ENCODE results near the gene CDH23.

CDH23 gene

DNA sequence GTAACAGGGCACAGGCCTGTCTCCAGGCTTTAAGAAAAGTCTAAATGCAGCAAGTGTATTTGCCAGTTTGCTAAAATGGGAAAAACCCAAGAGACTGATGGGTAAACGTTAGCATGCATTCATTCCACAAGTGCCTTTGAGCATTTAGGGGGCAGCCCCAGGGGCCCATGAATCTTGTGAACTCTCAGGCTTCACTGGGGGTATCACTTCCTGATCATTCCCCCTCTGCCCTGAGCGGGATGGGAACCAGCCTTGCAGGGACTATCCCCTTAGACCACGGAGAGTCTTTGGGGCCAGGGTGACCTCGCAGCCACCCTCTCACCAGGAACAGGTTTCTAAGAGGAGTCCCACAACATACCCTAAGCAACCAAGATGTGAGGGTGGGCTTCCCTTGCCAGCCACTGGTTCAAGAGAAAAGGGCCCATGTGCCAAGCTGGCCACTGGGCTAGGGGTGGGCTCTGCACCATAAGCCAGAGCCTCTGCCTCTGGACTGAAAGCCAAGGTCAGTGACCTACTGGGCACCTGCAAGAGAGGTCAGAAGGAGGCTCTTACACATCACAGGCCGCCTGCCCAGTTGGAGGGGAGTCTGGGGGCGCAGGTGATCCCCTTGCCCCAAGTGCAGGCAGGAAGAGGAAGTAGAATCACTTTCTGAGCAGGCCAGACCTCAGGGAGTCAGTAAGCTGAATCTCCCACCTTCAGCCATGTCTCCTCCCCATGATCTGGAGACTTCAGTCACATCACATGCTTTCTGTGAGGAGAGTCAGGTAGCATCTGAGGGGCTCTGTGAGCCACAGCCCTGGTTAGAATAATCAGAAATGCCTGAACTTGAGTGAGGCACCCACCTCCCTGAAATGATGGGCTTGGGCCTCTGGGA lies 247.8 kb downstream of the CDH23 start:
- no peak for DNase-seq

GRCh38 chr10:71645185-71645584 lies 248.5 kb downstream of the CDH23 start:
- no peak for DNase-seq

DNA sequence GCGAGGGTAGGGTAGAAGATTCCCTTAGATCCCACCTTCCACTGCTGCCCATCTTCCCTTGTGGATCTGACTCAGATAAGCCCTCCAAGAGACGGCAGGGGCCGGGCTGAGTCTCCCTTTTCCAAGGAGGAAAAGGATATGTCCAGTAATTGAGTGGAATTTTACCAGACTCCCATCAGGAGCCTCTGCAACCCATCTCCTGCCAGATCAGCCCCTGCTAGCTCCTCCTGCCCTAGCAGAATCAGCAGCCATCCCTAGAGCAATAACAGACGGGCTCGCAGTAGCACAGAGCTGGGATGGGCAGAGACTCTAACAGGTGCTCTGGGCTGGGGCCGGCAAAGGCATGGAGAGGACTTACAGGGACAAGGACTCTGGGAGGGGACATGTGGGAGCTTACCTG lies 249.3 kb downstream of the CDH23 start:
- no peak for DNase-seq

- DNase-seq = no peak
These were observed 250.0 kb downstream of the CDH23 start for GRCh38 chr10:71646592-71647292.

- no peak for DNase-seq
These were observed 251.0 kb downstream of the CDH23 start for GRCh38 chr10:71647526-71648253.

GRCh38 chr10:71648254-71648932 lies 251.7 kb downstream of the CDH23 start:
- no peak for DNase-seq

GRCh38 chr10:71648933-71649320 lies 252.2 kb downstream of the CDH23 start:
- DNase-seq = no peak

GRCh38 chr10:71649631-71650030 lies 252.9 kb downstream of the CDH23 start:
- DNase-seq = no peak

DNA sequence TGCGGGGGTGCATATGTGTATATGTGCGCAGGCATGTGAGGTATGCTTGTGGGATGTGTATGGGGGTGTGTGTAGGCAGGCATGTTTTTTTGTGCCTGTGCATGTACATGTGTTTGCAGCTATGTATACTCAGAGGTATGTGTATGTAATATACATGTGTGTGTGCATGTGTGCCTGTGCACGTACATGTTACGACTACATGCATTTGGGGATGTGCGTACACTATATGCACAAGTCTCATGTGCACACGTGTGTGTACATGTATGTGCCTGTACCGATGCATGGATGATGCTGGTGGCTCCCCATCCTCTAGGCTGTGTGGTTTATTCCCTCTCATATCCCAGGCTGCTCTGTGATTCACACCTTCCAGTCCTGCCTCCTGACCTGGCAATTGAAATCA lies 253.7 kb downstream of the CDH23 start:
- DNase-seq = no peak

GRCh38 chr10:71651428-71651827 lies 254.7 kb downstream of the CDH23 start:
- no peak for DNase-seq

DNA sequence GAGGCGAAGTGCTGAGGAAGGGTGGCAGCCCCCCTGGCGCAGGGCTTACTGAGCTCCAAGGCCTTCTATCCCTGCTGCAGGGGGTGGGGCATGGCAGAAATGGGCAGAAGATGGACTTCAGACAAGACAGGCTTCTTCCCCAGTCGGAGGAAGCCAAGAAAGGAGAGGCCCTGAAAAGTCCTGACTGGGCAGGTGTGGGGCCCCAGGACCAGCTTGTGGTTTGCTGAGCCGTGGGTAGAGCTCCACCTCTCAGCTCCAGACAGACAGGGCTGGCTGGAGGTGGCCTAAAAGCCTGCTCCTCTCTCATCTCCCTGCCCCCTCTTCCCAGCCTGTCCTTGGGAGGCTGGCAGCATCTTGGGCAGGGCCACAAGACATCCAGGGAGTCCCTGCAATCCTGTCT lies 255.2 kb downstream of the CDH23 start:
- no peak for DNase-seq

GRCh38 chr10:71653044-71653443 lies 256.3 kb downstream of the CDH23 start:
- no peak for DNase-seq

- DNase-seq = no peak
These were observed 259.5 kb downstream of the CDH23 start for GRCh38 chr10:71656220-71656619.

DNA sequence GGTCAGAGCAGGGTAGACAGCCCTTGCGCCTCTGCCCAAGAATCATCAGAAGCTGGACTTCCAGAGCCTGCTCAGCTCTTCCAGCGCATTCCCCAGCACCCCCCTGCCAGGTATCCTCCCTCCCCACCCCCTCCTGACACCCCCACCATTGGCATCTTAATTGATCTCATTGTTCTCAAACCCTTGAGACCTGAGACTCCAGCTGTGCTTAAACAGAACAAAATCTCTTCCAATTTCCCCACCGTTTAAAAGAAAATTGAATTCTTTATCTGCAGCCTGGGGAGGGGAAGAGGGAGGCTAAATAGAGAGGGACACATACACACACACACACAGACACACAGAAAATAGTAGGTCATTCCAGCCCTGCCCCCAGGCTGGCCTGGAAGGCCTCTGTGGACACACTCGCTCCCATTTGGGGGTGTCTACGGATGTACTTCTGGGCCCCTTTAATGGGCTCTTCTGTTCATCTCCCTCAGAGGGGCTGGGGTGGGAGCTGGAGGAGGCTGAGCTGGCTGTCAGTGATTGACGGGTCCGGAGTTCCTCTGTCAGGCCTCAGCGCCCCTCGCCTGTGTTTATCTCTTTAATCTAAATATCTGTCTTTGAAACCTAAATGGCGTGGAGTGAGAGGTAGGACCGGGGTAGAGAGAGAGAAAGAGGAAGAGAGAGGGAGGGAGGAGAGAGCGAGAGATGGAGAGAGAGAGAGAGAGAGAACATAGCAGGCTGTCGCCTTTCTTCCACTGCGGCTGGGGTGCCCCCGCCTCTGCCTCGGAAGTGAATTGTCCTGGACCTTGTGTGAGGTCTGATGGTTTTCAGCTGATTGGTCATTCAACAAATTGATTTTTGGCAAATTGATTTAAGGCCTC lies 261.1 kb downstream of the CDH23 start:
- DNase-seq = no peak

- DNase-seq = no peak
These were observed 261.7 kb downstream of the CDH23 start for GRCh38 chr10:71658467-71658745.

DNA sequence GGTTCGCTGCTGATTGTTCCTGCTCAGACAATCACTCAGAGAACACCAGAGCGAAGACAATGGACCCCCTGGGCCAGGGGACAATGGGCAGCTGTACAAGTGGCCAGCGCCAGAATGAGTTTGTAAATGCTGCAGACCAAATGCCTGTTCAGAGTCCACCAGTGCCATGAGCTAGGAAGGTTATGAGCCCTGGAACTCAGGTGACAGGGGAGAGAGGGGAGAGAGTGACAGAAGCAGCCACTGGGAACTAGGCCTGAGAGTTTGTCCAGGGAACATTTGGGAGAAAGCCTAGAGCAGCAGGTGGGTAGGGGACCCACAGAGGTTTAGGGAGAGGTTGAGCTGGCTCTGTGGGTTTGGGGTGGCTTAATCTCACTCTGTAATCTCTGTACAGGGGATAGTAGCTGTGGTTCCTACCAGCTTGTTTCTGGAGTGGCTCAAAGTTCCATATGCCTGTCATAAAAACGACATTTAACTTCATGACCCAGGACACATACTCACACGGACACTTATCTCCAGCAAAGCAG lies 262.5 kb downstream of the CDH23 start:
- no peak for DNase-seq

GRCh38 chr10:71659737-71660136 lies 263.0 kb downstream of the CDH23 start:
- no peak for DNase-seq

DNA sequence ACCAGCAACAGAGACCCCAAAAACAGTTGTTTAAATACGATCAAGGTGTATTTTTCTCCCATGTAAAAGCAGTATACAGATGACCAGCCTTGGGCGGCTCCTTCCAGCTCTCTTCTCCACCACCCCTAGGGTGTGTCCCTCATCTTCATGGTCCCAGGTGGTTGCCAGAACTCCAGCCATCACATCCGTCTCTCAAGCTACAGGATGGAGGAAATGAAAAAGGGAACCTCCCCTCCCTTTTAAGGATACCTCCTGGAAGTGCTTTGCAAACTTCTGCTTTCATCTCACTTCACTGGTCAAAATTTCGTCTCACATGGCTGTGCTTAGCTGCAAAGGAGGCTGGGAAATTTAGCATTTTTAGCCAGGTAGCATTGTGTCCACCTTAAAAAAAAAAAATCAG lies 263.6 kb downstream of the CDH23 start:
- no peak for DNase-seq

- no peak for DNase-seq
These were observed 264.4 kb downstream of the CDH23 start for GRCh38 chr10:71661060-71661622.

GRCh38 chr10:71661779-71662336 lies 265.1 kb downstream of the CDH23 start:
- DNase-seq = no peak

DNA sequence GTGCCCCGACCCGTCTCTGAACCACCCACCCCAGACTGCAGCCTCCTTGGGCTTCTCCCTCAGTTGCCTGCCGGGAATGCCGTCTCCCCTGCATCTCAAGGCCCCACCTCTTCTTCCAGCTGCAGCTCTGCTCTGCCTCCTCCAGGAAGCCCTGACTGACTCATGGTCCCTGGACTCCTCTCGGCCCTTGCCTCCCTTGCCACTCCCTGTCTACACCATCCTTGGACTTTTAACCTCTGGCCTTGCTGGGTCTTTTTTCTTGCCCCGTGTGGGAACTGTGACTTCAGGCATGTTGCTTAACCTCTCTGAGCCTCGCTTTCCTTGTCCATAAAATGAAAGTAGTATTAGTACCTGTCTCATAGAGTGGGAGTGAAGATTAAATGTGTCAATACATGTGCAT lies 266.6 kb downstream of the CDH23 start:
- DNase-seq = no peak
